PC-3 (cell line): Measurements from ENCODE around the gene CLDN16. TPM values are rescaled to one million over a fixed set of nuclear protein-coding genes. Genes with fewer than 3 reads are reported as not detected.

ENCODE experiments used
- ATAC-seq: fragments of 200-7000 bp; cut with Tn5 transposase; 2 replicates; pipeline ENCODE4 v1.9.1; 2020; ENCODE audit warnings: mild to moderate bottlenecking, moderate library complexity
- BruUV-seq: library from RNA; stranded (reverse); fragments of 400-500 nt; replicated peaks from 2 replicates; lab custom pipeline; 2021; lab: Mats Ljungman, UMichigan
- CTCF ChIA-PET: fragments of 300-600 bp; sonication (Branson Sonifier 250); formaldehyde crosslinking; loops from one replicate; lab custom pipeline; 2022; ENCODE audit warnings: antibody characterized with exemption; lab: Charles Lee
- POLR2A ChIA-PET: fragments of 300-600 bp; sonication (Branson Sonifier 250); formaldehyde crosslinking; loops from one replicate; lab custom pipeline; 2022; ENCODE audit warnings: antibody characterized with exemption; ENCODE audit not compliant: unreplicated experiment; lab: Charles Lee
- DNase-seq: peaks from one replicate; pipeline ENCODE4 v3.0.0-alpha.2; 2015
- H2AFZ ChIP-seq: fragments of 300-600 bp; sonication (generic); 2 replicates; pipeline ENCODE4 v1.6.0; 2016; ENCODE audit warnings: antibody characterized with exemption, low read length
- H3F3A ChIP-seq: fragments of 300-600 bp; sonication (generic); one replicate; pipeline ENCODE4 v1.6.0; 2017; ENCODE audit warnings: antibody characterized with exemption, low read length, control low read depth, mild to moderate bottlenecking; ENCODE audit not compliant: unreplicated experiment
- H3K27ac ChIP-seq: fragments of 300-600 bp; sonication (generic); 2 replicates; pipeline ENCODE4 v1.5.1; 2016; ENCODE audit warnings: mild to moderate bottlenecking, low read length
- H3K27me3 ChIP-seq: fragments of 300-600 bp; sonication (generic); 2 replicates; pipeline ENCODE4 v1.6.1; 2016; ENCODE audit warnings: low read length, mixed read lengths
- H3K36me3 ChIP-seq: fragments of 300-600 bp; sonication (generic); 2 replicates; pipeline ENCODE4 v1.6.1; 2016; ENCODE audit warnings: low read depth, mixed run types, low read length, mixed read lengths
- H3K4me1 ChIP-seq: fragments of 300-600 bp; sonication (generic); 2 replicates; pipeline ENCODE4 v1.5.1; 2016; ENCODE audit warnings: low read length; ENCODE audit not compliant: insufficient read depth
- H3K4me2 ChIP-seq: fragments of 300-600 bp; sonication (generic); 2 replicates; pipeline ENCODE4 v1.6.0; 2016; ENCODE audit warnings: low read length
- H3K4me3 ChIP-seq: fragments of 300-600 bp; sonication (generic); 2 replicates; pipeline ENCODE4 v1.5.1; 2016; ENCODE audit warnings: mild to moderate bottlenecking, low read length, mixed read lengths
- H3K79me2 ChIP-seq: fragments of 300-600 bp; sonication (generic); 2 replicates; pipeline ENCODE4 v1.6.1; 2017; ENCODE audit warnings: low read length, mixed read lengths
- H3K9ac ChIP-seq: fragments of 300-600 bp; sonication (generic); 2 replicates; pipeline ENCODE4 v1.6.0; 2016; ENCODE audit warnings: mild to moderate bottlenecking, low read length
- H3K9me2 ChIP-seq: fragments of 300-600 bp; sonication (generic); replicated peaks from 2 replicates; pipeline ENCODE4 v1.6.1; 2016; ENCODE audit warnings: mixed run types, low read length, mixed read lengths
- H3K9me3 ChIP-seq: fragments of 300-600 bp; sonication (generic); 2 replicates; pipeline ENCODE4 v1.6.1; 2016; ENCODE audit warnings: low read length, mixed read lengths
- H4K20me1 ChIP-seq: fragments of 300-600 bp; sonication (generic); 2 replicates; pipeline ENCODE4 v1.6.1; 2016; ENCODE audit warnings: low read length, mixed read lengths
- EZH2 ChIP-seq: fragments of 300-600 bp; sonication (generic); IDR thresholded peaks from one replicate; pipeline ENCODE4 v1.6.1; 2017; ENCODE audit warnings: antibody characterized with exemption, mild to moderate bottlenecking, low read length; ENCODE audit not compliant: unreplicated experiment
- EZH2phosphoT487 ChIP-seq: fragments of 300-600 bp; sonication (generic); IDR thresholded peaks from 2 replicates; pipeline ENCODE4 v1.6.1; 2018; ENCODE audit warnings: mild to moderate bottlenecking, antibody characterized with exemption, low read length, borderline replicate concordance
- intact Hi-C: fragments of 100-400 bp; cut with micrococcal nuclease; formaldehyde crosslinking; loops from 2 replicates; pipeline ENCODE4 v1.9.0; 2023
- total RNA-seq: library from RNA; depleted of rRNA; stranded (reverse); fragments of >200 nt; gene quantifications from 2 replicates; pipeline ENCODE4 v1.2.3, GENCODE V29; 2014
- TF ChIP-seq, protein P1 (sequence below): fragments of 300-600 bp; sonication (generic); conservative IDR thresholded peaks from 2 replicates; pipeline ENCODE4 v1.5.1; 2017; ENCODE audit warnings: antibody characterized with exemption, low read depth, mild to moderate bottlenecking, low read length

Gene CLDN16
- total RNA-seq, 1 experiment from 2014 or later = not detected

DNA sequence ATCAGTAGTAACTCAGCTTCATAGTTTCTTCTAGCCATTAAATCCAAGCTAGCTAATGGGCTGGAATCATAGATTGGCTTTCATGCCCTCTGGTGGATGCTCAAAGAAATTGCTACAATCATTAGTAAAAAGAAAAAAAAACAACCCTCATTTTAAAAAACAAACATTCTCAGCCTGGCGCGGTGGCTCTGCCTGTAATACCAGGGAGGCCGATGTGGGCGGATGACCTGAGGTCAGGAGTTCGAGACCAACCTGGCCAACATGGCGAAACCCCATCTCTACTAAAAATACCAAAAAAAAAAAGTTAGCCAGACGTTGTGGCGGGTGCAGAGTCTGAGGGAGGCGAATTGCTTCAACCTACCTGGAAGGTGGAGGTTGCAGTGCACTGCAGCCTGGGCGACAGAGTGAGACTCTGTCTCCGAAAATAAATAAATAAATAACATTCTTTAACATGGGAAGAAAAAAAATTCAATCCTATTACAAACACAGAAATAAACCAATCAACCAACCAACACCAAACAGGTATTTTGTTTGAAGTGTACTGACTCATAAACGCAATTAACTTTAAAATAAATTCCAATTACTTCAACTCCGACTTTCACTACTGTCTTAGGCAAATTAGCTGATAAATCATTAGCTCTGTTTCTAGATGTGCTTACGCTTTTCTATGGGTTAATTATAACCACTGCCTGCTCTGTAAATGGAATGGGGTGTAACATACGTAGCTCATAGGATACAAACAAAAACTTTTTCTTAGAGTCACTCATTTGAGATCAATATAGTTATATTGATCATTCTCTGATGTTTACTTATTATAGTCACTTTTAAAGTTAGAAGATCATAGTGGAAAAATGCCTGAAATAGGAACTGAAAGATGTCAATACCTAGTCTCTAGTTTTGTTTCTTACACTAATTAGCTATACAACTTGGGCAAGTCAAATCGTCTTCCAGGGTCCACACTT is 36.8 kb downstream of the CLDN16 start:
- DNase-seq = peak; percentile 78
- TF ChIP-seq EZH2phosphoT487 = no peak
- TF ChIP-seq, protein P1, sequence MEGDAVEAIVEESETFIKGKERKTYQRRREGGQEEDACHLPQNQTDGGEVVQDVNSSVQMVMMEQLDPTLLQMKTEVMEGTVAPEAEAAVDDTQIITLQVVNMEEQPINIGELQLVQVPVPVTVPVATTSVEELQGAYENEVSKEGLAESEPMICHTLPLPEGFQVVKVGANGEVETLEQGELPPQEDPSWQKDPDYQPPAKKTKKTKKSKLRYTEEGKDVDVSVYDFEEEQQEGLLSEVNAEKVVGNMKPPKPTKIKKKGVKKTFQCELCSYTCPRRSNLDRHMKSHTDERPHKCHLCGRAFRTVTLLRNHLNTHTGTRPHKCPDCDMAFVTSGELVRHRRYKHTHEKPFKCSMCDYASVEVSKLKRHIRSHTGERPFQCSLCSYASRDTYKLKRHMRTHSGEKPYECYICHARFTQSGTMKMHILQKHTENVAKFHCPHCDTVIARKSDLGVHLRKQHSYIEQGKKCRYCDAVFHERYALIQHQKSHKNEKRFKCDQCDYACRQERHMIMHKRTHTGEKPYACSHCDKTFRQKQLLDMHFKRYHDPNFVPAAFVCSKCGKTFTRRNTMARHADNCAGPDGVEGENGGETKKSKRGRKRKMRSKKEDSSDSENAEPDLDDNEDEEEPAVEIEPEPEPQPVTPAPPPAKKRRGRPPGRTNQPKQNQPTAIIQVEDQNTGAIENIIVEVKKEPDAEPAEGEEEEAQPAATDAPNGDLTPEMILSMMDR = peak; percentile 81
- peak overlapping the region; percentile 35; the same call in 1 of the 2 replicates for H2AFZ ChIP-seq
- 0 out of 2 replicates have a peak overlapping the region, but pooled peaks have one; percentile 16 for H3K4me2 ChIP-seq
- H3K27ac ChIP-seq = no peak overlapping the region
- BruUV-seq = TSS peak; percentile 100
- H3K9me3 ChIP-seq = no peaks in the 10 kb centered on the region
- H3K4me3 ChIP-seq = no peak overlapping the region
- CTCF ChIA-PET = interaction anchor here (0.6 to 1.1 kb wide), 10 partner anchors 19 to 444 kb away, joined by 3 to 15 read pairs (median 5); no protein-coding TSS in a partner anchor
- H3K9ac ChIP-seq = no peak overlapping the region
- H3K9me2 ChIP-seq = no peaks in the 10 kb centered on the region
- no peaks in the 10 kb centered on the region for H3K79me2 ChIP-seq
- H3K27me3 ChIP-seq = no peaks in the 10 kb centered on the region
- ATAC-seq = peak; percentile 82
- no peaks in the 10 kb centered on the region for H3F3A ChIP-seq
- no peaks in the 10 kb centered on the region for H4K20me1 ChIP-seq
- intact Hi-C loops = loop anchor here (1.0 to 10.0 kb wide), 6 partner anchors 40 to 463 kb away; partner anchors contain the start of gene CLDN1
- POLR2A ChIA-PET = interaction anchor here (0.7 kb wide), 3 partner anchors 23 to 107 kb away, joined by 3 to 11 read pairs (median 4); no protein-coding TSS in a partner anchor
- no peaks in the 10 kb centered on the region for H3K36me3 ChIP-seq
- no peaks in the 10 kb centered on the region for H3K4me1 ChIP-seq

- Histone ChIP-seq H3K4me3 (no peak overlapping the region), H3F3A (no peaks in the 10 kb centered on the region), H3K9me3 (no peaks in the 10 kb centered on the region), H3K4me2 (no peak overlapping the region), H3K79me2 (no peaks in the 10 kb centered on the region), H3K9me2 (no peaks in the 10 kb centered on the region), H3K27me3 (no peaks in the 10 kb centered on the region), H3K9ac (no peak overlapping the region), H2AFZ (no peak overlapping the region), H3K27ac (no peak overlapping the region), H3K4me1 (no peaks in the 10 kb centered on the region), H4K20me1 (no peaks in the 10 kb centered on the region), H3K36me3 (no peaks in the 10 kb centered on the region)
- no TSS peak for BruUV-seq
- DNase-seq = no peak
- no peak for ATAC-seq
- intact Hi-C loops = loop anchor here (2.0 to 10.0 kb wide), 2 partner anchors 103 to 411 kb away; partner anchors contain the start of gene CLDN1
- POLR2A ChIA-PET = interaction anchor here (1.1 kb wide), 1 partner anchor 17 kb away, joined by 5 read pairs; no protein-coding TSS in a partner anchor
- CTCF ChIA-PET = no interaction called here
- TF ChIP-seq EZH2 (no peak), EZH2phosphoT487 (no peak)
- TF ChIP-seq, protein P1 = no peak
Observed at GRCh38 chr3:190425833-190426232, 37.9 kb downstream of the CLDN16 start.
